ENCODE results near the gene DCLK1. TPM values are rescaled to one million over a fixed set of nuclear protein-coding genes. Genes with fewer than 3 reads are reported as not detected.
A peak's percentile ranks its signal among the peaks of the same experiment; 100 is the strongest.

Gene DCLK1
- total RNA-seq, 2 donors from 2014 or later = 2.6 to 8.6 TPM

GRCh38 chr13:35926859-35927530, 204.2 kb downstream of the DCLK1 start:
- intact Hi-C loops (cut with DNase I) = no loop called here
- Histone ChIP-seq H3K27me3 (no peaks in the 10 kb centered on the region), H3K9me3 (no peaks in the 10 kb centered on the region), H3K4me1 (no peaks in the 10 kb centered on the region), H3K36me3 (replicated peaks in 1 of 2; ENCODE audit: insufficient read depth in 1 of 2, low read depth in 2 of 2) (no peaks in the 10 kb centered on the region), H3K4me3 (no peak overlapping the region), H3K27ac (no peak overlapping the region)
- 52 to 73% methylated on average over 2 of the region's 2 CpGs for WGBS, 2 donors
- TF ChIP-seq CTCF (IDR thresholded peaks at IDR 0.05) (no peak), POLR2A (IDR thresholded peaks at IDR 0.05) (no peak)
- no peak for ATAC-seq
- peak in 1 of 4 donors; percentile 10 for DNase-seq

- no peaks in the 10 kb centered on the region for H3K9me3 ChIP-seq
- no peaks in the 10 kb centered on the region for H3K27me3 ChIP-seq
- no peaks in the 10 kb centered on the region for H3K4me1 ChIP-seq
- intact Hi-C loops (cut with DNase I) = no loop called here
- ATAC-seq (no peak), DNase-seq (no peak)
- no peak overlapping the region for H3K27ac ChIP-seq
- 67 to 84% methylated on average over 3 of the region's 3 CpGs for WGBS, 2 donors
- H3K4me3 ChIP-seq = no peak overlapping the region
- TF ChIP-seq CTCF (IDR thresholded peaks at IDR 0.05) = no peak
- H3K36me3 ChIP-seq (replicated peaks in 1 of 2; ENCODE audit: insufficient read depth in 1 of 2, low read depth in 2 of 2) = no peaks in the 10 kb centered on the region
Measured at GRCh38 chr13:35925669-35926068, 205.5 kb downstream of the DCLK1 start.

DNA sequence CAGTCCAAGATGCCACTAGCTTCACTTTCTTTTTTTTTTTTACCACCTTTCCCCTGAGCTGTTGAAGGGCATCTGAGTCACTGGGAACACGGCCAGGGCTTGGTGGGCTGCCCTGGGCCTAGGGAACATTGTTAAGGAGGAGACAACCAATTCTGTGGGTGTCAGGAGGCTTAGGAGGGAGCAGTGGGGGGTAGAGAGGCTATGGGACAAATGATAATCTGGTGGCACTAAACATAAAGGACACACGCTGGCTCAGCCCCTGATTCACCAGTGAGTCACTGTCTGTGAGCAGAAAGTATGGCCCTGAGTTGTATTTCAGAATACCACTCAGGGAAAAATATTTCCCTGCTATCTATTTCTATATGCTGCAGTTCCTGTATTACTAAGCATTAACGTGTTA, 207.8 kb downstream of the DCLK1 start:
- intact Hi-C loops (cut with DNase I) = no loop called here
- no peak for TF ChIP-seq CTCF (IDR thresholded peaks at IDR 0.05)
- no peak for TF ChIP-seq POLR2A (IDR thresholded peaks at IDR 0.05)
- no peak for DNase-seq
- Histone ChIP-seq H3K36me3 (replicated peaks in 1 of 2; ENCODE audit: insufficient read depth in 1 of 2, low read depth in 2 of 2) (no peaks in the 10 kb centered on the region), H3K4me3 (no peak overlapping the region), H3K4me1 (no peaks in the 10 kb centered on the region), H3K27me3 (no peaks in the 10 kb centered on the region), H3K9me3 (no peaks in the 10 kb centered on the region), H3K27ac (no peak overlapping the region)
- ATAC-seq = no peak
- 49 to 59% methylated on average over 3 of the region's 3 CpGs for WGBS, 2 donors

- 58 to 59% methylated on average over 7 of the region's 7 CpGs for WGBS, 2 donors
- no peak for DNase-seq
- no peak for ATAC-seq
- Histone ChIP-seq H3K36me3 (replicated peaks in 1 of 2; ENCODE audit: insufficient read depth in 1 of 2, low read depth in 2 of 2) (no peaks in the 10 kb centered on the region), H3K4me3 (no peak overlapping the region), H3K27ac (no peak overlapping the region), H3K4me1 (no peaks in the 10 kb centered on the region), H3K9me3 (no peaks in the 10 kb centered on the region), H3K27me3 (no peaks in the 10 kb centered on the region)
- intact Hi-C loops (cut with DNase I) = no loop called here
- no peak for TF ChIP-seq POLR2A (IDR thresholded peaks at IDR 0.05)
- no peak for TF ChIP-seq CTCF (IDR thresholded peaks at IDR 0.05)
Measured at GRCh38 chr13:35920816-35921215, 210.4 kb downstream of the DCLK1 start.

- Histone ChIP-seq H3K36me3 (replicated peaks in 1 of 2; ENCODE audit: insufficient read depth in 1 of 2, low read depth in 2 of 2) (no peaks in the 10 kb centered on the region), H3K27me3 (no peaks in the 10 kb centered on the region), H3K4me1 (no peaks in the 10 kb centered on the region), H3K4me3 (no peak overlapping the region), H3K9me3 (no peaks in the 10 kb centered on the region), H3K27ac (no peak overlapping the region)
- TF ChIP-seq CTCF (IDR thresholded peaks at IDR 0.05) = no peak
- TF ChIP-seq POLR2A (IDR thresholded peaks at IDR 0.05) = no peak
- intact Hi-C loops (cut with DNase I) = no loop called here
- no peak for ATAC-seq
- DNase-seq = no peak
- WGBS, 2 donors = 63 to 72% methylated on average over 8 of the region's 8 CpGs
Measured at GRCh38 chr13:35917942-35918645, 213.1 kb downstream of the DCLK1 start.

Data from body of pancreas (tissue), 4 donors.